Renal cortex interstitium (tissue), 11 donors: ENCODE data around the gene RNF144A. TPM values are rescaled to one million over a fixed set of nuclear protein-coding genes. Genes with fewer than 3 reads are reported as not detected.

Experiments
- DNase-seq, 11 donors: peaks; one replicate each; pipeline ENCODE4 v3.0.0-alpha.2; 2013; ENCODE audit warnings: low read depth in 9 of 11, low spot score in 4 of 11; ENCODE audit errors: extremely low read depth in 1 of 11
- polyA plus RNA-seq, 3 donors: library from polyadenylated mRNA; unstranded; fragments of 120-200 nt; gene quantifications; one replicate each; pipeline ENCODE4 v1.2.1, GENCODE V29; 2013; ENCODE audit not compliant: insufficient read length in 3 of 3

RNF144A gene
- polyA plus RNA-seq, 3 donors = 56.8 to 59.5 (median 58.9) TPM

DNA sequence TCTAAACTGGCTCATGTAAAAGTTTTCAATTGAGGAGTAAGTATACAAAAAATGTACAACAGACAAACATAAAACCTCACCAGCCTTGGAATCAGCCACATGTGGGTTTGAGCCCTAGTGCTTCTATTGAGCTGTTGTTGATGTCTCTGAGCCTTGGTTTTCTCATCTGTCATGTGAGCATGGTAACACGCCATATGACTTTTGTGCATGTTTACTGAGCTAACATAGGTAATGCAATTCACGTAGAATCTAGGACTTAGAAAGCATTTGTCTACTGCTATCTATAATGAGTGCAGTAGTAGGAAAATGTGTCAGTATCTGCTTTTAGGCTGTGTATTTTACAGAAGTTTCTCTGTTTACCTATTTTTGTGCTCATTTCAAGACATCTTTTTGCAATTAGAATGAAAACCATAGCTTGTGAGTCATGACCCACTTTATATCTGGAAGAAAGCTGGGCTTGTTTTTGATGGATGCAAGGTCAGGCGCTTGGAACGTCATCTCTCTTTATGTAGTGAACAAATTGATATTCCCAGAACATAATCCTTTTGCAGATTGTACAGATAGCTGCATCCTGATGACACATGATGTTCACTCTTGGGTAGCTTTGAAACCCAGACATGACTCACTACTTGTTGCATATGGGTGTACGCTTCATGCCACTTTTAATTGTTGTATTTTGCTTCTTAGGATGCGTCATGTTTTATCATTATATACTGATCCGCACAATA lies 94.3 kb downstream of the RNF144A start:
- no peak for DNase-seq

- no peak for DNase-seq
Observed at GRCh38 chr2:7012141-7012764, 95.0 kb downstream of the RNF144A start.

GRCh38 chr2:7013471-7014160 lies 96.4 kb downstream of the RNF144A start:
- no peak for DNase-seq

DNA sequence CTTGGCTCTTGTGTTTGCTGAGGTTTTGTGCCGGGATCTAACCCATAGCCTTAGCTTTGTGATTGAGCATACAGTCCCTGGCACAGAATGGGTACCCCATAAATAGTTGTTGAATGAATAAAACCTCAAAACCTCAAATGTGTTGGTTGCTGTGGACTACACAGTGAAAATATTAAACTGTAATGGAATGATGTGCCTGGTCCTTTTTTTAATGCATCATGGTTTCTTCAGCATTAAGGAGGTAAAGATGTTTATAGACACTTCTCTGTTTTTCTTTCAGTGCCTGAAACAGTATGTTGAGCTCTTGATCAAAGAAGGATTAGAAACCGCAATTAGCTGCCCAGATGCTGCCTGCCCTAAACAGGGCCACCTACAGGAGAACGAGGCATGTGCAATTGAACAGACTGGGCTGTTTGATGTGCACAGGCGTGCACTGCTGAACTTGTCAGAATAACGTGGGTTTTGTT lies 97.0 kb downstream of the RNF144A start:
- no peak for DNase-seq

GRCh38 chr2:7015007-7015950 lies 98.1 kb downstream of the RNF144A start:
- no peak for DNase-seq

GRCh38 chr2:7016148-7016547 lies 98.9 kb downstream of the RNF144A start:
- DNase-seq = peak in 4 of 11 donors; percentile 58 to 81 (median 76)

DNA sequence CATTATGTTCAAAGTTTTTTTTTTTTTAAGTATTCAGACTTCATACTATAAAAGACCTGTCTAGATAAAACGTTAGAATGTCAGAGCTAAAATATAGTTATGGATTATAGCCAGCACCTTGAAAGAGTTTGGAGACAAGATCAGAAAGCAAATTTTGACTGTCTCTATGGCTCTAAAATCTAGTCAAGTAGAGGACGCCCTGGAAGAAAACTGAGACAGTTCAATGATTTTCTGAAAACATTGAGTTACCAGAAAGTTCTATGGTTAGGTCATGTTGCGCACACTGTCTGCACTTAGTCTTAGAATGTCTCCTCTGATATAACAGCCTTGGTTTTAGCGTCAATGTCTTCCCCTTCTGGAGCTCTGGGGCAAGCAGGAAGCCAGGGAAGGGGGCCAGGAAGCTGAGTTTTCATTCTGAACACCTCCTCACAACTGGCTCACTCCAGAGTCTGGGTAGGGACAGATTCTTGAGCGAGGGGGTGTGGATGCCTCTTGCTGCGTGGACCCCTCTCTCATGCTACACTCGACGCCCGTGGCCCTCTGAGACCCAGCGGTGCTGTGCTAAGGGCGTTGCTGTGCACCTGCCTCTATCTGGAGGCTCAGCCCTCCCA lies 99.5 kb downstream of the RNF144A start:
- no peak for DNase-seq

DNA sequence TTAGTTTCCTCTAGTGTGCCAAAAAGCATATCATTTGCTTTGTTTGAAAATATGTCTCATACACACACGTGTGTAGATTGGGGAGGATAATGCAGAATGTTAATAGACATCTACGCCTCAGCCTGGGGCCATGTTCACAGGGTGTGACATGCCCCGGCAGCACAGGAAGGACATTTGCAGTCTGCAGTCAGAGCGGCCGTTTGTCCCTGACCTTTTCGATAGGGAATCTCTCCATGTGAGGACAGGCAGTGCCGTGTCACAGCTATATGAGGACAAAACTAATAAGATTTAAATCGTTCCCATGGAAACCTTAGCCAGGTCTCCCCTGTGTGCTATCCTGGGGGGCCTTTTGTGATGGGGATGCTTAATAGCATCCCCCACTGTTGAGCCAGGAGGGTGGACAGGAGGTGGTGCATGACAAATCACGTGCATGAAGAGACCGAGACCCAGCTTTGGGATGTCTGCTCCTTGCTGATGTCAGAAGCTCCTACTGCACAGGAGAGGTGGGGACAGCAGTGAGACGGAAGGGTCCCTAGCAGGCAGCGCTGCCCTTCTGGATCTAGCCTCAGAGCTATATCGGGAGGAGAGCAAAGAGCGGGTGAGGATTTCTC lies 100.6 kb downstream of the RNF144A start:
- DNase-seq = no peak

- DNase-seq = no peak
Observed at GRCh38 chr2:7018282-7018701, 101.1 kb downstream of the RNF144A start.

DNA sequence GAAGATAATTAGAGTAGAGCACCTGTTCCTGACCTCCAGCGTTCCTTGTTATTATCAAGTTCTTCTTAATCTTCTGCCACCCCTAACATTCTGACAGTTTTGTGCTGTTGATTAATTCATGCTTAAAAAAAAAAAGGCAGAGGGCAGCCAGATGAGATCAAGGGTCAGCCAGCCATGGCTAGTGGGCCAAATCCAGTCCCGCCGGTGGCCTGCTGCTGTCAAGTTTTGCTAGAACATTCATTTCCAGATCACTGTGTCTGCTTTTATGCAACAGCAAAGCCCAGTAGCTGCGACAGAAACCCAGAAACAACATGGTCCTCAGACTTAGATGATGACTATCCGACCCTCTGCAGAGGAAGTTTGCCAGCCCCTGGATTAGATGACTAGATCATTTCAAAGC lies 101.6 kb downstream of the RNF144A start:
- DNase-seq = no peak

GRCh38 chr2:7019191-7019590 lies 102.0 kb downstream of the RNF144A start:
- no peak for DNase-seq

DNA sequence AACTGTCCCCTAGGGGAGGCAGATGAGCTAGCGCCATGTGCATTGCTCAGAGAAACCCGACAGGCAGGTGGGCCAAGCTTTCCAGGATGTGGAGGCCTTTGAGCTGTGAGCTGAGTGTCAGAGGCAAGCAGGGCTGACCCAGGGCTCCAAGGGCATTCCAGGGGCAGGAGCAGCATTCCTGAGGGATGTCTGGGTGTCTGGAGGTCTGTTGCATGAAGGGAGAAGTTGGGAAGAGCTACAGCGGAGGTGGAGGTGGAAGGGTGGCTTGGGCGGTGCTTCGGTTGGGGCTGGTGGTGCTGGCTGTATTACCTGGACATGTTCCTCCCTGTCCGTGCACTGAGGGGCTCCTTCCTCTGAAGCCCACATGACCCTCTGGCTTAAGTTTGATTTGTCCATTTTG lies 102.8 kb downstream of the RNF144A start:
- DNase-seq = no peak

DNA sequence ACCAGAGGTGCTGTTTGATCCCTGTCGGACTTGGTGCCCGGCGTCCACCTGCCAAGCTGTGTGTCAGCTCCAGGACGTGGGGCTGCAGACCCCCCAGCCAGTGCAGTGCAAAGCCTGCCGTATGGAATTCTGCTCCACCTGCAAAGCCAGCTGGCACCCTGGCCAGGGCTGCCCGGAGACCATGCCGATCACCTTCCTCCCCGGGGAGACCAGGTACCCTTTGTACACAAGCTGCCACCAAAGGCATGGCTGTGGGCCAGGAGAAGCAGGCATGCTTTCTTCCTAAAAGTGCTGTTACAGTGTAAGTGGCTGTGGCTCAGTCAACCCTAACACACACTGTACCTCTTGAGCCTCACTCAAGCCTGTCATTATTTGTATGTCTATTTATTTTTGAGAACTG lies 103.3 kb downstream of the RNF144A start:
- DNase-seq = no peak

DNA sequence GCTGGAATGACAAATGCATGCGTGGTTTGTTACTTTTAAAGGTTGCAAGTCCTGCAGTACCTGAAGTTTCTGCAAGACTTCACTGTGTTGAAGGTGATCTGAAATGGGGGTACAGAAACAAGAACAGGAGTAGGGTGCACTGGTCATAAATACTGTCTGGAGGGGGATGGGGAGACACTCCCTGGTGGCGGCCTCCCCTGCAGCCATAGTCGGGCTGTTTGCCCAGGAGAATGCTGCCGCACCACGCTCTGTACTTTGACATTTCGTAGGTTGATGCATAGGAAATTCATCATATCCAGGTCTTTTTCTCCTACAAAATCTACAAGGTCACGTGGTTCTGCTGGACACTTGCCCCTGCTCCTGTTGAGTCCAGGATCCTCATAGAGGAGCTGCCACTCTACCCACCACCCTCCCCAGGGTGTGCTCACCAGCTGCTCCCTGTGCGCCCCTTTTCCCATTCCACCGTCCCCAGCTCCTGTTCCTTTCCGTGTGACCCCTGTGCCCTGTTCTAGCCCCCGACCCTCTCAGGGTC lies 103.8 kb downstream of the RNF144A start:
- no peak for DNase-seq

GRCh38 chr2:7022492-7023385 lies 105.5 kb downstream of the RNF144A start:
- DNase-seq = no peak

DNA sequence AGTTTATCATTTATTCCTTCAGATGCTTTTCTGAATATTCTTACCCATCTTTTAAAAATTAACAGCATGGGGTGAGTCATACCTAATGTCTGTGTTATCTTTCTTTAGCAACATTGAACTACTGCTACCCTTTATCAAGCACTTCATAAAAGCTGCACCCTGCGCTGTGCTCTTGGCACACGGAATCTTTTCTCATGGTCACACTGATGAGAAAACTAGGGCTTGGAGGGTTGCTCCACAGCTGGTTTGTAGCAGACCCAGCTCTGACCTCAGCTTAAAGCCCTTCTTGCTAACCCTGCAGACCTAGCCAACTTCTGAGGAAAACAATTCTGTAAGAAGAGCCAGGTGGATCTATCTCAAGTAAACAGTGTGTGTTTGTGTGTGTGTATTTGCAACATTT lies 106.3 kb downstream of the RNF144A start:
- no peak for DNase-seq

GRCh38 chr2:7024261-7024660 lies 107.0 kb downstream of the RNF144A start:
- no peak for DNase-seq
